H9 (cell line): Measurements from ENCODE around the gene CNGB1. TPM values are rescaled to one million over a fixed set of nuclear protein-coding genes. Genes with fewer than 3 reads are reported as not detected.

Experiments used
- DNase-seq: peaks from one replicate; pipeline ENCODE4 v3.0.0-alpha.2; 2017
- H2AFZ ChIP-seq: one replicate; pipeline ENCODE4 v1.6.1; 2013; ENCODE audit warnings: mild to moderate bottlenecking, low read length, control low read depth, moderate library complexity
- H2AK5ac ChIP-seq: 2 replicates; pipeline ENCODE4 v1.6.1; 2013; ENCODE audit warnings: low read length, control low read depth, mixed read lengths; ENCODE audit not compliant: insufficient read length
- H2BK120ac ChIP-seq: one replicate; pipeline ENCODE4 v1.6.1; 2013; ENCODE audit warnings: low read depth, mild to moderate bottlenecking, low read length, control low read depth, inconsistent platforms; ENCODE audit not compliant: poor library complexity, severe bottlenecking
- H2BK12ac ChIP-seq: 2 replicates; pipeline ENCODE4 v1.6.1; 2013; ENCODE audit warnings: low read length, control low read depth, mixed read lengths, low read depth; ENCODE audit not compliant: insufficient read length
- H2BK15ac ChIP-seq: 2 replicates; pipeline ENCODE4 v1.6.1; 2013; ENCODE audit warnings: low read depth, low read length, control low read depth
- H2BK20ac ChIP-seq: one replicate; pipeline ENCODE4 v1.6.1; 2013; ENCODE audit warnings: low read depth, mild to moderate bottlenecking, low read length, control low read depth, inconsistent platforms; ENCODE audit not compliant: poor library complexity, severe bottlenecking
- H2BK5ac ChIP-seq: 2 replicates; pipeline ENCODE4 v1.6.1; 2013; ENCODE audit warnings: low read length, control low read depth, mixed read lengths; ENCODE audit not compliant: insufficient read length
- H3K14ac ChIP-seq: 2 replicates; pipeline ENCODE4 v1.6.1; 2013; ENCODE audit warnings: low read length, control low read depth; ENCODE audit not compliant: insufficient read depth
- H3K18ac ChIP-seq: 2 replicates; pipeline ENCODE4 v1.6.1; 2013; ENCODE audit warnings: low read depth, mild to moderate bottlenecking, mixed read lengths, low read length, control low read depth; ENCODE audit not compliant: insufficient read length
- H3K23ac ChIP-seq: 2 replicates; pipeline ENCODE4 v1.6.1; 2013; ENCODE audit warnings: low read length, control low read depth, mixed read lengths, low read depth; ENCODE audit not compliant: insufficient read length
- H3K23me2 ChIP-seq: 2 replicates; pipeline ENCODE4 v1.6.1; 2013; ENCODE audit warnings: low read depth, mild to moderate bottlenecking, mixed read lengths, low read length, control low read depth; ENCODE audit not compliant: insufficient read length, poor library complexity, severe bottlenecking
- H3K27ac ChIP-seq: 2 replicates; pipeline ENCODE4 v1.5.1; 2013; ENCODE audit warnings: low read length, control low read depth, mixed read lengths, low read depth; ENCODE audit not compliant: insufficient read length
- H3K27me3 ChIP-seq: 2 replicates; pipeline ENCODE4 v1.6.1; 2013; ENCODE audit warnings: low read length, control low read depth, inconsistent platforms; ENCODE audit not compliant: insufficient read depth
- H3K4ac ChIP-seq: 2 replicates; pipeline ENCODE4 v1.6.1; 2013; ENCODE audit warnings: low read depth, mild to moderate bottlenecking, control low read depth, inconsistent platforms, low read length, moderate library complexity
- H3K4me1 ChIP-seq: 2 replicates; pipeline ENCODE4 v1.6.1; 2013; ENCODE audit warnings: low read length, control low read depth, inconsistent platforms; ENCODE audit not compliant: insufficient read depth
- H3K4me2 ChIP-seq: 2 replicates; pipeline ENCODE4 v1.6.1; 2013; ENCODE audit warnings: low read length, control low read depth, mixed read lengths; ENCODE audit not compliant: insufficient read length, insufficient read depth
- H3K56ac ChIP-seq: 2 replicates; pipeline ENCODE4 v1.6.1; 2013; ENCODE audit warnings: low read depth, mild to moderate bottlenecking, mixed read lengths, low read length, control low read depth; ENCODE audit not compliant: insufficient read length
- H3K79me1 ChIP-seq: 2 replicates; pipeline ENCODE4 v1.6.1; 2013; ENCODE audit warnings: low read depth, mild to moderate bottlenecking, moderate library complexity, low read length, control low read depth, inconsistent platforms; ENCODE audit not compliant: insufficient read depth, poor library complexity, severe bottlenecking
- H3K79me2 ChIP-seq: 2 replicates; pipeline ENCODE4 v1.6.1; 2013; ENCODE audit warnings: low read length, control low read depth, inconsistent platforms; ENCODE audit not compliant: insufficient read depth
- H3K9ac ChIP-seq: 2 replicates; pipeline ENCODE4 v1.6.1; 2013; ENCODE audit warnings: low read length, control low read depth, mixed read lengths; ENCODE audit not compliant: insufficient read length; ENCODE audit errors: extremely low read depth
- H3K9me3 ChIP-seq: one replicate; pipeline ENCODE4 v1.6.1; 2013; ENCODE audit warnings: low read depth, low read length, inconsistent platforms; ENCODE audit not compliant: control insufficient read depth
- H3T11ph ChIP-seq: one replicate; pipeline ENCODE4 v1.6.1; 2013; ENCODE audit warnings: mild to moderate bottlenecking, low read length, control low read depth, inconsistent platforms
- H4K20me1 ChIP-seq: one replicate; pipeline ENCODE4 v1.6.1; 2013; ENCODE audit not compliant: control insufficient read depth, insufficient read length, insufficient read depth
- H4K5ac ChIP-seq: 2 replicates; pipeline ENCODE4 v1.6.1; 2013; ENCODE audit warnings: low read depth, mild to moderate bottlenecking, mixed read lengths, low read length, control low read depth; ENCODE audit not compliant: insufficient read length
- H4K8ac ChIP-seq: replicated peaks from 2 replicates; pipeline ENCODE4 v1.6.1; 2013; ENCODE audit warnings: low read length, control low read depth, mixed read lengths, low read depth; ENCODE audit not compliant: insufficient read length
- H4K91ac ChIP-seq: 2 replicates; pipeline ENCODE4 v1.6.1; 2013; ENCODE audit warnings: low read depth, mild to moderate bottlenecking, moderate library complexity, mixed read lengths, low read length, control low read depth; ENCODE audit not compliant: insufficient read length
- H3K27ac Mint-ChIP-seq, 3 experiments: 2 replicates in 2 of 3; 3 replicates in 1 of 3; pipeline ENCODE4 v1.8.0; 2020 to 2021; ENCODE audit warnings: mixed read lengths in 3 of 3, mild to moderate bottlenecking in 1 of 3, moderate library complexity in 1 of 3
- H3K27me3 Mint-ChIP-seq: 2 replicates; pipeline ENCODE4 v1.8.0; 2021; ENCODE audit warnings: low read depth, mild to moderate bottlenecking, moderate library complexity, mixed read lengths
- H3K36me3 Mint-ChIP-seq, 3 experiments: 2 replicates in 2 of 3; 3 replicates in 1 of 3; pipeline ENCODE4 v1.8.0; 2020 to 2021; ENCODE audit warnings: low read depth in 3 of 3, mixed read lengths in 3 of 3; ENCODE audit not compliant: insufficient read depth in 1 of 3
- H3K4me1 Mint-ChIP-seq, 2 experiments: 2 replicates each; pipeline ENCODE4 v1.8.0; 2020; ENCODE audit warnings: mixed read lengths in 2 of 2
- H3K4me3 Mint-ChIP-seq, 2 experiments: 2 replicates in 1 of 2; 3 replicates in 1 of 2; pipeline ENCODE4 v1.8.0; 2020 to 2021; ENCODE audit warnings: mild to moderate bottlenecking in 2 of 2, mixed read lengths in 2 of 2, moderate library complexity in 1 of 2
- H3K9me3 Mint-ChIP-seq, 2 experiments: 2 replicates in 1 of 2; 3 replicates in 1 of 2; pipeline ENCODE4 v1.8.0; 2020; ENCODE audit warnings: mild to moderate bottlenecking in 2 of 2, mixed read lengths in 2 of 2, moderate library complexity in 1 of 2
- CTCF ChIP-seq: fragments of 200-600 bp; sonication (generic); conservative IDR thresholded peaks from 3 replicates; pipeline ENCODE4 v1.8.0; 2021; ENCODE audit warnings: antibody characterized with exemption, mild to moderate bottlenecking
- WGBS: extraction: QIAGEN DNeasy Blood & Tissue Kit; methylation state at CpG from one replicate; pipeline ENCODE4 v1.1.7; 2013; ENCODE audit warnings: missing lambda C conversion rate, low lambda C conversion rate, mixed read lengths; ENCODE audit not compliant: insufficient read length; ENCODE audit errors: extremely low coverage; 5-methylcytosine and 5-hydroxymethylcytosine counted together
- total RNA-seq: library from RNA; stranded (reverse); gene quantifications from 2 replicates; pipeline ENCODE4 v1.2.1, GENCODE V29; 2021

The CNGB1 gene
- total RNA-seq, 1 experiment from 2014 or later: not detected

- H3K4me3 Mint-ChIP-seq: no peak overlapping the region
- no peak overlapping the region for H2BK120ac ChIP-seq
- H3K4me1 ChIP-seq: peaks cover 3% of the 10 kb centered on the region; the same call in 1 of the 2 replicates
- H2AK5ac ChIP-seq: no peak overlapping the region
- no peaks in the 10 kb centered on the region for H3K79me2 ChIP-seq
- no peak overlapping the region for H3K4ac ChIP-seq
- no peak overlapping the region for H3K27ac ChIP-seq
- peaks cover 16 to 30% of the 10 kb centered on the region in 2 experiments for H3K4me1 Mint-ChIP-seq
- H3K27me3 Mint-ChIP-seq: peaks cover 8% of the 10 kb centered on the region
- no peak for TF ChIP-seq CTCF
- no peak overlapping the region for H3K18ac ChIP-seq
- no peak overlapping the region for H3K14ac ChIP-seq
- H3T11ph ChIP-seq: no peak overlapping the region
- no peak overlapping the region for H3K27ac Mint-ChIP-seq
- no peak overlapping the region for H4K91ac ChIP-seq
- H3K9ac ChIP-seq: no peak overlapping the region
- no peaks in the 10 kb centered on the region for H3K27me3 ChIP-seq
- H3K23ac ChIP-seq: no peak overlapping the region
- no peaks in the 10 kb centered on the region for H3K9me3 ChIP-seq
- H4K8ac ChIP-seq: no peak overlapping the region
- no peaks in the 10 kb centered on the region for H3K79me1 ChIP-seq
- H2BK15ac ChIP-seq: no peak overlapping the region
- H2BK5ac ChIP-seq: no peak overlapping the region
- H3K4me2 ChIP-seq: no peak overlapping the region
- no peak overlapping the region for H3K56ac ChIP-seq
- H3K23me2 ChIP-seq: no peaks in the 10 kb centered on the region
- no peaks in the 10 kb centered on the region for H4K20me1 ChIP-seq
- no peak overlapping the region for H2BK12ac ChIP-seq
- no peaks in the 10 kb centered on the region; a peak in 1 of 5 replicates for H3K9me3 Mint-ChIP-seq
- no peaks in the 10 kb centered on the region; a peak in 1 of 7 replicates for H3K36me3 Mint-ChIP-seq
- no peak overlapping the region for H4K5ac ChIP-seq
- no peak overlapping the region for H2BK20ac ChIP-seq
- no peak overlapping the region for H2AFZ ChIP-seq
- no CpG with 5 or more reads among the region's 18 CpGs for WGBS
- DNase-seq: no peak
These were observed 73.7 kb downstream of the CNGB1 start for GRCh38 chr16:57897053-57897784.
